NB4 (cell line): ENCODE measurements around the gene ROBO1.

Source experiments
- CTCF ChIP-seq: IDR thresholded peaks from one replicate; pipeline ENCODE4 v1.5.1; 2012; ENCODE audit warnings: low read depth, low read length
- MAX ChIP-seq: IDR thresholded peaks from 2 replicates; pipeline ENCODE4 v1.6.1; 2011; ENCODE audit warnings: low read depth, low read length
- MYC ChIP-seq: IDR thresholded peaks from 2 replicates; pipeline ENCODE4 v1.6.1; 2011; ENCODE audit warnings: low read depth, low read length
- POLR2A ChIP-seq: IDR thresholded peaks from 2 replicates; pipeline ENCODE4 v1.6.1; 2011; ENCODE audit warnings: mild to moderate bottlenecking; ENCODE audit not compliant: insufficient read length; ENCODE audit errors: extremely low read depth

- TF ChIP-seq CTCF (no peak), MYC (no peak), POLR2A (no peak), MAX (no peak)
These were observed 899.2 kb downstream of the ROBO1 start for GRCh38 chr3:78868570-78868969.
